Activated CD8-positive, alpha-beta memory T cell treated with anti-CD3 and anti-CD28 coated beads for 24 hours (primary cell): ENCODE measurements around the gene METTL4.

Source experiments
- DNase-seq: peaks from one replicate; pipeline ENCODE4 v3.0.0-alpha.2; 2020

METTL4 gene

GRCh38 chr18:2515908-2516625 lies 55.2 kb downstream of the METTL4 start:
- DNase-seq, result no peak

- DNase-seq, result no peak
These were observed 56.0 kb downstream of the METTL4 start for GRCh38 chr18:2515171-2515787.

GRCh38 chr18:2513616-2514015 lies 57.7 kb downstream of the METTL4 start:
- no peak for DNase-seq

GRCh38 chr18:2512059-2512458 lies 59.2 kb downstream of the METTL4 start:
- no peak for DNase-seq

GRCh38 chr18:2511451-2511850 lies 59.9 kb downstream of the METTL4 start:
- DNase-seq, result no peak

GRCh38 chr18:2510416-2510815 lies 60.9 kb downstream of the METTL4 start:
- no peak for DNase-seq

GRCh38 chr18:2508678-2509077 lies 62.6 kb downstream of the METTL4 start:
- DNase-seq, result no peak

- DNase-seq, result no peak
These were observed 63.1 kb downstream of the METTL4 start for GRCh38 chr18:2508155-2508554.

GRCh38 chr18:2504642-2505041 lies 66.7 kb downstream of the METTL4 start:
- no peak for DNase-seq

GRCh38 chr18:2502880-2503279 lies 68.4 kb downstream of the METTL4 start:
- no peak for DNase-seq

- DNase-seq, result no peak
These were observed 68.9 kb downstream of the METTL4 start for GRCh38 chr18:2502394-2502793.

GRCh38 chr18:2497797-2498196 lies 73.5 kb downstream of the METTL4 start:
- DNase-seq, result no peak

- DNase-seq, result no peak
These were observed 75.9 kb downstream of the METTL4 start for GRCh38 chr18:2495381-2495780.

- no peak for DNase-seq
These were observed 76.4 kb downstream of the METTL4 start for GRCh38 chr18:2494921-2495320.
